Left ventricle myocardium inferior (tissue), 1 donor: ENCODE measurements around the gene TSR1. TPM values are rescaled to one million over a fixed set of nuclear protein-coding genes. Genes with fewer than 3 reads are reported as not detected.

Experiments used
- DNase-seq: peaks from one replicate; pipeline ENCODE4 v3.0.0-alpha.2; 2020
- H3K27ac ChIP-seq: fragments of 200-600 bp; replicated peaks from 2 replicates; pipeline ENCODE4 v1.8.0; 2021
- H3K27me3 ChIP-seq: fragments of 200-600 bp; 2 replicates; pipeline ENCODE4 v1.8.0; 2021; ENCODE audit warnings: low read depth
- H3K36me3 ChIP-seq: fragments of 200-600 bp; 2 replicates; pipeline ENCODE4 v1.8.0; 2021
- H3K4me1 ChIP-seq: fragments of 200-600 bp; 2 replicates; pipeline ENCODE4 v1.8.0; 2021
- H3K4me3 ChIP-seq: fragments of 200-600 bp; 2 replicates; pipeline ENCODE4 v1.8.0; 2021; ENCODE audit warnings: mild to moderate bottlenecking, moderate library complexity
- H3K9me3 ChIP-seq: fragments of 200-600 bp; replicated peaks from 2 replicates; pipeline ENCODE4 v1.8.0; 2021
- intact Hi-C: fragments of 100-400 bp; cut with micrococcal nuclease; formaldehyde crosslinking; loops from one replicate; pipeline ENCODE4 v1.11.0; 2022
- total RNA-seq: library from RNA; stranded (reverse); fragmentation: NEBNext Ultra II Directional; extraction: Animal tissue kit (Norgen Biotek cat#: 25700); gene quantifications from one replicate; pipeline ENCODE4 v1.2.1, GENCODE V29; 2021
- TF ChIP-seq, protein P1 (sequence below): fragments of 200-600 bp; IDR thresholded peaks from 2 replicates; pipeline ENCODE4 v1.8.0; 2021; ENCODE audit warnings: antibody characterized with exemption, mild to moderate bottlenecking, borderline replicate concordance
- donor health status: DM: no; HTN: yes; CAD: no; lungs with severe emphysema.

Gene TSR1
- total RNA-seq, 1 donor from 2014 or later = 19.0 TPM

DNA sequence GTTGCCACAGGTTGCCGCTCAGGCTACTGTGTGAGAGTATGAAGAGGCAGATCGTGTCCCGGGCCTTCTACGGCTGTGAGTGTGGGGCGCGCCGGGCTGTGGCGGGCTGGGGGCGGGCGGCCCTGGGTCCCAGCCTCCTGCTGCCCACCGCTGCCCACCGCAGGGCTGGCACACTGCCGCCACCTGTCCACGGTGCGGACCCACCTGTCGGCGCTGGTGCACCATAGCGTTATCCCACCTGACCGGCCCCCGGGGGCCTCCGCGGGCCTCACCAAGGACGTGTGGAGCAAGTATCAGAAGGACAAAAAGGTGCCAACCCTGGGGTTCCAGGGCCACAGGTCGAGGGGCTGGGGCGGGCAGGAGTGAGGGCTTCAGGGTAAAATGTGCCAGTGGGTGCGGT, 35.9 kb upstream of the TSR1 start:
- Histone ChIP-seq H3K27ac (no peak overlapping the region), H3K36me3 (peaks cover 62% of the 10 kb centered on the region), H3K4me3 (no peak overlapping the region), H3K27me3 (no peaks in the 10 kb centered on the region), H3K9me3 (no peaks in the 10 kb centered on the region), H3K4me1 (peaks cover 30% of the 10 kb centered on the region)
- no peak for DNase-seq
- intact Hi-C loops = no loop called here
- TF ChIP-seq, protein P1, sequence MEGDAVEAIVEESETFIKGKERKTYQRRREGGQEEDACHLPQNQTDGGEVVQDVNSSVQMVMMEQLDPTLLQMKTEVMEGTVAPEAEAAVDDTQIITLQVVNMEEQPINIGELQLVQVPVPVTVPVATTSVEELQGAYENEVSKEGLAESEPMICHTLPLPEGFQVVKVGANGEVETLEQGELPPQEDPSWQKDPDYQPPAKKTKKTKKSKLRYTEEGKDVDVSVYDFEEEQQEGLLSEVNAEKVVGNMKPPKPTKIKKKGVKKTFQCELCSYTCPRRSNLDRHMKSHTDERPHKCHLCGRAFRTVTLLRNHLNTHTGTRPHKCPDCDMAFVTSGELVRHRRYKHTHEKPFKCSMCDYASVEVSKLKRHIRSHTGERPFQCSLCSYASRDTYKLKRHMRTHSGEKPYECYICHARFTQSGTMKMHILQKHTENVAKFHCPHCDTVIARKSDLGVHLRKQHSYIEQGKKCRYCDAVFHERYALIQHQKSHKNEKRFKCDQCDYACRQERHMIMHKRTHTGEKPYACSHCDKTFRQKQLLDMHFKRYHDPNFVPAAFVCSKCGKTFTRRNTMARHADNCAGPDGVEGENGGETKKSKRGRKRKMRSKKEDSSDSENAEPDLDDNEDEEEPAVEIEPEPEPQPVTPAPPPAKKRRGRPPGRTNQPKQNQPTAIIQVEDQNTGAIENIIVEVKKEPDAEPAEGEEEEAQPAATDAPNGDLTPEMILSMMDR = no peak

DNA sequence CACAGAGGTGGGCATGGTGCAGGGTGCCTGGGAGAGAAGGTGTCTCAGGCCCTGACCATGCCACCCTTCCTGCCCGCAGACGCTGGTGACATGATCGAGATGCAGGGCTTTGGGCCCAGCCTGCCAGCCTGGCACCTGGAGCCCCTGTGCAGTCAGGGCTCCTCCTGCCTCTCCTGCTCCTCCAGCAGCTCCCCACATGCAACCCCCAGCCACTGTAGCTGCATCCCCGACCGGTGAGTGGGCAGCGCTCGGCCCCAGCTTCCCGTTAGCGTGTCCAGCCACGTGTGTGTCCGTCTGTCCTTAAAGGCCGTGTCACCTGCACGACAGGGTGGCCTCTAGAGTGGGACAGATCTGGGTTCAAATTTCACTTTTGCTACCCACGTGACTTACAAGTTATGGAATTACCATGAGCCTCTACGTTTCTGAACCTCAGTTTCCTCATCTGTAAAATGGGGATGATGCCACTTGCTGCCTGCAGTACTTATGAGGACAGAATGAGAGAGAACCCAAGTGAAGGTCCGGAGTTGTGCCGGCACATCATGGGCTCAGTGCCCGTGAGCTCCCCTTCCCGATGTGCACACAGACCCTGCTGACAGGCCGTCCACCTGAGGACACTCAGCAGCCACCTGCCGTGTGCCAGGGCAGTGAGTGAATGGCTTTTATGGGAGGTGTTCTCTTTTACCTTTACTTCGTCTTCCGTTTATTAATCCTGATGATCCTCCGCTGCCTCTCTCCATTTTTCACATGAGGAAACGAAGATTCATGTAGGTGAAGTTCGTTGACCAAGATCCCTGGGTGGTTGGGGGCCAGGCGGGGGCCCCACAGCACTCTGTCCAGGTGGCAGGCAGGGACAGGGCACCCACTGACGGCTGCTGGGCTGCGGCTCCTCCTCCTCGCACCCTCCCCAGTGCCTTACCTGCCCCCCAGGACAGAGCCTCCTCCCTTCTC, 35.2 kb upstream of the TSR1 start:
- Histone ChIP-seq H3K27me3 (no peaks in the 10 kb centered on the region), H3K4me1 (peaks cover 34% of the 10 kb centered on the region), H3K9me3 (no peaks in the 10 kb centered on the region), H3K27ac (no peak overlapping the region), H3K4me3 (no peak overlapping the region), H3K36me3 (peaks cover 59% of the 10 kb centered on the region)
- TF ChIP-seq, protein P1 = no peak
- DNase-seq = no peak
- intact Hi-C loops = no loop called here

DNA sequence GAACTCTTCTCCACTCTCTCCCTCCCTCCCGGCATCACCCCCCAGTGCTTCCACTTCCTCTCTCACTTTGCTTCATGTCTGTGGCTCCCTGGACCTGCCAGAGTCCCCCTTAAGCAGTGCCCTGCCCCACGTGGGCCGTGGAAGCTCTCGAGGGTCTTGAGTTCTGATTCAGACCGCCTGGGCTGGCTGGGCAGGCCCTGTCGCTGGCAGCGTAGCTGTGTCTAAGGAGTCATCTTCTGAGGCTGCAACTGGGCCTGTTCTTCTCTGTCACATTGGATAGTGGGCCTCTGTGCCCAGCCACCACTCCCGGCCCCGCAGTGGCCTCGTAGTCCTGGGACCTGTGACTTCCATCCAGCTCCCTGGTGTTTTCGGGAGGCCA, 33.9 kb upstream of the TSR1 start:
- TF ChIP-seq, protein P1 = no peak
- DNase-seq = no peak
- Histone ChIP-seq H3K27ac (no peak overlapping the region), H3K36me3 (peaks cover 51% of the 10 kb centered on the region), H3K27me3 (no peaks in the 10 kb centered on the region), H3K4me3 (no peak overlapping the region), H3K9me3 (no peaks in the 10 kb centered on the region), H3K4me1 (peaks cover 35% of the 10 kb centered on the region)
- intact Hi-C loops = no loop called here

DNA sequence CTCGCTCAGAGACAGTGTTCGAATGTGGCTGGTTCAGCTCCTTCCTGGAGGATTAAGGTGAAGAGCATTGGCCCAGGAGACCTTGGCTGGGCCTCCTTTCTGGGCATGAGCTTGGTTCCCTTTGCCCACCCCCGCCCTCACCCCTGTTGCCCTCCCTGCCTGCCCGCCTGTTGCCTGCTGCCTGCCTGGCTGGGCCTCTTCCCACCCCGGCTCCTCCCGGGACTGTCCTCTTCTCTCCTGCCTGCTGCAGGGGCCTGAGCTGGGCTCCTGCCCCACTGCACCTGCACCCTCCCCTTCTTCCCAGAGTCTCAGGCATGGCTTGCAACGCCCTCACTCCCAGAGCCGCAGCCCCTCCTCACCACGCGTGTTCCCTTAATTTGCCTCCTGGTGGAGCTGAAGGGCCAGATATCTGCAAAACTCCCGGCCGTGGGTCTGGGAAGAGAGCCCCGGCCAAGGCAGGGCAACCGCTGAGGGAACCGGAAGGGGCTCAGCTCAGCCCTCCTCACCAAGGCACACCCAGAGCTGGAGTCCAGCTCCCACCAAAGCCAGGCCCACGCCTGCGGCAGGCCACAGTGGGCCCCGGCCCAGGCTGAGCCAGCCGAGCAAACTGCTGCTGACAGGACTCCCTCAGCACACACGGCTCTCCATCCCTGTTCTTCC, 33.4 kb upstream of the TSR1 start:
- intact Hi-C loops = no loop called here
- Histone ChIP-seq H3K36me3 (peaks cover 46% of the 10 kb centered on the region), H3K27me3 (no peaks in the 10 kb centered on the region), H3K9me3 (no peaks in the 10 kb centered on the region), H3K4me3 (no peak overlapping the region), H3K27ac (no peak overlapping the region), H3K4me1 (peaks cover 41% of the 10 kb centered on the region)
- TF ChIP-seq, protein P1 = no peak
- no peak for DNase-seq

DNA sequence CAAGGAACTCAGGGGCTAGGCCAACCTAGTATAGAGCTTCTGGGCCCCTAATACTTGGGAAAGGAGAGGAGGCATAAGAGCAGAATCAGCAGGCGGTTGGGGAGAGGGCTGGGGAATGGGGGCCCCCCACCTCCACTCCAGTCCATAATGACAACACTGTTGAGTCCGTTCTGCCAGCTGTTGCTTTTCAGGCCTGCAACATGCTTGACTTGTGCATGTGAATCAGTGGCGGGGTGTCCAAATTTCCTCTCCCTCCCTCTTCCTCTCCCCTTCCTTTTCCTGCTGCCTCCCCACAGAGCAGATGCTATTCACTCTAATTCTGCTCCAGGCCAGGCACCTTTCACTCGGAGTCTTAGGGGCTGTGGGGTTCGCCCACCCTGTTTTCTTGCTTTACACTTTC, 32.8 kb upstream of the TSR1 start:
- H3K27me3 ChIP-seq = no peaks in the 10 kb centered on the region
- H3K9me3 ChIP-seq = no peaks in the 10 kb centered on the region
- H3K36me3 ChIP-seq = peaks cover 41% of the 10 kb centered on the region
- H3K27ac ChIP-seq = no peak overlapping the region
- H3K4me1 ChIP-seq = peaks cover 47% of the 10 kb centered on the region
- TF ChIP-seq, protein P1 = no peak
- intact Hi-C loops = no loop called here
- no peak for DNase-seq
- H3K4me3 ChIP-seq = no peak overlapping the region
